Fibroblast of upper back skin (primary cell): Measurements from ENCODE around the gene LCMT2.
A peak's percentile ranks its signal among the peaks of the same experiment; 100 is the strongest.

ENCODE experiments used
- DNase-seq: peaks from one replicate; pipeline ENCODE4 v3.0.0-alpha.2; 2013

Gene LCMT2

GRCh38 chr15:43329960-43330779, at the start of gene LCMT2:
LCMT2 (minus strand) TSS chr15:43330573; CDS start chr15:43330489, 84 bp downstream.
- DNase-seq: peak; percentile 95

GRCh38 chr15:43378601-43379000, 48.2 kb upstream of the LCMT2 start:
- DNase-seq: no peak

GRCh38 chr15:43376017-43376705, 45.8 kb upstream of the LCMT2 start:
- peak; percentile 31 for DNase-seq

- DNase-seq: peak; percentile 81
These were observed 40.9 kb upstream of the LCMT2 start, which contains the start of the genes TUBGCP4 and ZSCAN29 for GRCh38 chr15:43370975-43371974. TUBGCP4 (plus strand) TSS chr15:43371101; CDS start chr15:43371355, 254 bp downstream. ZSCAN29 (minus strand) TSS chr15:43371043; CDS start chr15:43369913, 1,130 bp downstream.

- DNase-seq: no peak
These were observed 40.1 kb upstream of the LCMT2 start for GRCh38 chr15:43370310-43370974.

- DNase-seq: no peak
These were observed 31.0 kb upstream of the LCMT2 start for GRCh38 chr15:43361313-43361903.

- no peak for DNase-seq
These were observed 30.4 kb upstream of the LCMT2 start for GRCh38 chr15:43360821-43361220.

GRCh38 chr15:43352693-43353382, 22.5 kb upstream of the LCMT2 start:
- no peak for DNase-seq

- DNase-seq: no peak
These were observed 16.7 kb upstream of the LCMT2 start for GRCh38 chr15:43347114-43347513.

- DNase-seq: no peak
These were observed 15.9 kb upstream of the LCMT2 start for GRCh38 chr15:43346305-43346704.

GRCh38 chr15:43330780-43331087, 361 bp upstream of the LCMT2 start:
- DNase-seq: no peak

- DNase-seq: peak; percentile 20
These were observed 985 bp downstream of the LCMT2 start for GRCh38 chr15:43329217-43329959.

GRCh38 chr15:43325039-43325684, 5.2 kb downstream of the LCMT2 start:
- no peak for DNase-seq

- no peak for DNase-seq
These were observed 11.2 kb downstream of the LCMT2 start for GRCh38 chr15:43318990-43319771.

GRCh38 chr15:43317566-43318184, 12.7 kb downstream of the LCMT2 start:
- no peak for DNase-seq

GRCh38 chr15:43316971-43317346, 13.4 kb downstream of the LCMT2 start:
- no peak for DNase-seq

GRCh38 chr15:43316016-43316970, 14.1 kb downstream of the LCMT2 start:
- no peak for DNase-seq

GRCh38 chr15:43314171-43314570, 16.2 kb downstream of the LCMT2 start:
- DNase-seq: no peak
